Bronchial epithelial cell (primary cell): ENCODE results near the gene BLID. TPM values are rescaled to one million over a fixed set of nuclear protein-coding genes. Genes with fewer than 3 reads are reported as not detected.

Source experiments
- DNase-seq: peaks from one replicate; pipeline ENCODE4 v3.0.0-alpha.2; 2010; ENCODE audit warnings: low read depth
- FAIRE-seq: peaks from 2 replicates; lab custom pipeline; 2011; peaks lifted over from hg19 to GRCh38; lab: Jason Lieb, UNC
- H3K27me3 ChIP-seq: 2 replicates; pipeline ENCODE4 v1.5.1; 2011; ENCODE audit warnings: low read length; ENCODE audit not compliant: control insufficient read depth, insufficient read depth
- H3K36me3 ChIP-seq: 2 replicates; pipeline ENCODE4 v1.5.1; 2011; ENCODE audit warnings: low read length; ENCODE audit not compliant: control insufficient read depth, insufficient read depth
- H3K4me3 ChIP-seq: 2 replicates; pipeline ENCODE4 v1.5.1; 2011; ENCODE audit warnings: mild to moderate bottlenecking, low read depth, low read length, control low read depth
- total RNA-seq: library from RNA; depleted of rRNA; stranded (reverse); fragments of >200 nt; gene quantifications from 2 replicates; pipeline ENCODE4 v1.2.1, GENCODE V29; 2014
- TF ChIP-seq, protein P1 (sequence below): IDR thresholded peaks from 2 replicates; pipeline ENCODE4 v1.5.1; 2011; ENCODE audit warnings: mild to moderate bottlenecking, moderate library complexity, low read length, control low read depth, inconsistent platforms; ENCODE audit not compliant: insufficient read depth, severe bottlenecking

BLID gene
- total RNA-seq, 1 donor from 2014 or later: not detected

DNA sequence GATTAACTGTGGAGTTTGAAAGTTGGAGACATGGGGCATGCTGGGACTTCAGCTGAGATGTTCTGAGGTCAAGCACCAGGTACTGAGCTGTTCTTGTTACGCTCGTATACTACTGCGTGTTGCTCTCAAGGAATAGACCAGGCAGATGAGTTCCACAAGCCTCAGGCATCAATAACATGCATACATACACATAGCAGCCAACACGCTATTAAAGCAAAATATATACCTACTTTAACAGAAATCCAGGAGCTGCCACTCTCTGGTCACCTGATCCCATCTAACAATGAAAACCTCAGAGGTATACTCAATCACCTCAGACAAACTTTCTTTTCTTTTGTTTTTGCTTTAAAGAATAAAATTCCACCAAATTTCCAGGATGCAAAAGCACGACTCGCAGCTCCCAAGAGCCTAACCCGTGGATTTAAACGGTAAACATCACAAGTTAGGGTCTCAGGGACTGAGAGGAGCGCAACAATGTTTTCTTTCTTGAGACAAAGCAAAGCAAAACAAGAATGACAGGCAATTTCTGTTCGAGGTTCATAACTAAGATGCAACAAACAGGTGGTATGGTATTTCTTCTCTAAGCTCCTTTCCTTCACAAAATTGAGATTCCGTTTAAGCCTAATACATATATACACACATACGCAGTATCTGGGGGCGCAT, 16.5 kb downstream of the BLID start:
- DNase-seq (peak; percentile 40), FAIRE-seq (no peak)
- Histone ChIP-seq H3K36me3 (no peaks in the 10 kb centered on the region), H3K4me3 (peak overlapping the region; percentile 42), H3K27me3 (no peaks in the 10 kb centered on the region)
- TF ChIP-seq, protein P1, sequence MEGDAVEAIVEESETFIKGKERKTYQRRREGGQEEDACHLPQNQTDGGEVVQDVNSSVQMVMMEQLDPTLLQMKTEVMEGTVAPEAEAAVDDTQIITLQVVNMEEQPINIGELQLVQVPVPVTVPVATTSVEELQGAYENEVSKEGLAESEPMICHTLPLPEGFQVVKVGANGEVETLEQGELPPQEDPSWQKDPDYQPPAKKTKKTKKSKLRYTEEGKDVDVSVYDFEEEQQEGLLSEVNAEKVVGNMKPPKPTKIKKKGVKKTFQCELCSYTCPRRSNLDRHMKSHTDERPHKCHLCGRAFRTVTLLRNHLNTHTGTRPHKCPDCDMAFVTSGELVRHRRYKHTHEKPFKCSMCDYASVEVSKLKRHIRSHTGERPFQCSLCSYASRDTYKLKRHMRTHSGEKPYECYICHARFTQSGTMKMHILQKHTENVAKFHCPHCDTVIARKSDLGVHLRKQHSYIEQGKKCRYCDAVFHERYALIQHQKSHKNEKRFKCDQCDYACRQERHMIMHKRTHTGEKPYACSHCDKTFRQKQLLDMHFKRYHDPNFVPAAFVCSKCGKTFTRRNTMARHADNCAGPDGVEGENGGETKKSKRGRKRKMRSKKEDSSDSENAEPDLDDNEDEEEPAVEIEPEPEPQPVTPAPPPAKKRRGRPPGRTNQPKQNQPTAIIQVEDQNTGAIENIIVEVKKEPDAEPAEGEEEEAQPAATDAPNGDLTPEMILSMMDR: no peak

DNA sequence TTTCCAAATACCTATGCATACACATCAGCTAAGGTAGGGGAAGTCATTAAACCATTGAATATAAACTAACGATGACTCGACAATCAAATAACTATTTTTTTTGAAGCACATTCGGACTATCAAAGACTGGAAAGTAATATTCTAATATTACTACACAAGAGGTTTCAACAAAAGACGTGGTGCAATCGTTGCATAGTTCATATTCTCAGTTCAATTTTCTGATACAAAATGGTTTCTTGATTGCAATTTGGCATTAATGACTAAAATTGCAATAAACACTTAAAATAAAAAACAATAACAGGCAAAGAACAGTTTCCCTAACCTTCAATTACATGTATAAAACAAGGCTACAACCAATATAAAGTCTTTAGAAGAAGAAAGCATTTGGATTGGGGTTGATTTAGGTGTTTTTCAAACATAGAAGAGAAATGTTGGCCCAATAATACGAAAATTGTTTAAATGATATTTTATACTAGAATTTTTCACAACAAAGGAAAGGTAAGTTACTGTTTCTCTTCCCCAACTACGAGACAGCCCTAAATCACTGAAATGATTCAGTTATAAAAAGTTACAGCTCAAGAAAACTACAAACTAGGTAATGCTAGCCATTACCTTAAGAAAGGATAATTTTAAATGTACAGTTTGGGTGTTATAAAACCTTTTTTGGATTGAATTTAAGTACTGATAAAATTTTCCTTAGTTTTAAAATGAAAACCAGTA, 17.6 kb downstream of the BLID start:
- Histone ChIP-seq H3K4me3 (peak overlapping the region; percentile 5), H3K27me3 (no peaks in the 10 kb centered on the region)
- peak; percentile 15 for DNase-seq

GRCh38 chr11:122097419-122098001, 18.5 kb downstream of the BLID start:
- FAIRE-seq: no peak

More for the DNA sequence above, 17.6 kb downstream of the BLID start:
- no peaks in the 10 kb centered on the region for H3K36me3 ChIP-seq
- no peak for FAIRE-seq
- TF ChIP-seq, protein P1: no peak

GRCh38 chr11:122096272-122097112, 19.5 kb downstream of the BLID start:
- no peaks in the 10 kb centered on the region for H3K27me3 ChIP-seq
- no peak overlapping the region for H3K4me3 ChIP-seq
- DNase-seq: no peak
- FAIRE-seq: no peak
- no peaks in the 10 kb centered on the region for H3K36me3 ChIP-seq
- TF ChIP-seq, protein P1: no peak

More at GRCh38 chr11:122097419-122098001, 18.5 kb downstream of the BLID start:
- Histone ChIP-seq H3K36me3 (no peaks in the 10 kb centered on the region), H3K27me3 (no peaks in the 10 kb centered on the region), H3K4me3 (peak overlapping the region; percentile 27)
- TF ChIP-seq, protein P1: no peak
- peak; percentile 74 for DNase-seq

- FAIRE-seq: no peak
- TF ChIP-seq, protein P1: no peak
- H3K36me3 ChIP-seq: no peaks in the 10 kb centered on the region
These were observed 20.2 kb downstream of the BLID start for GRCh38 chr11:122095681-122096262.

More at GRCh38 chr11:122095681-122096262, 20.2 kb downstream of the BLID start:
- no peak for DNase-seq
- H3K27me3 ChIP-seq: no peaks in the 10 kb centered on the region
- H3K4me3 ChIP-seq: no peak overlapping the region
